Stimulated activated naive CD8-positive, alpha-beta T cell treated with anti-CD3 and anti-CD28 coated beads, Interleukin-15, Interleukin-2, amounts not matched to agents 100 U/mL and 50 U/mL, for 24 hours (primary cell): ENCODE measurements around the gene C10orf71.

Source experiments
- ATAC-seq: fragments of 150-1000 bp; cut with Tn5 transposase; one replicate; pipeline ENCODE4 v1.10.0; 2021
- DNase-seq: peaks from one replicate; pipeline ENCODE4 v3.0.0; 2021

The C10orf71 gene

GRCh38 chr10:49295297-49295696, 3.7 kb upstream of the C10orf71 start:
- no peak for DNase-seq
- no peak for ATAC-seq

DNA sequence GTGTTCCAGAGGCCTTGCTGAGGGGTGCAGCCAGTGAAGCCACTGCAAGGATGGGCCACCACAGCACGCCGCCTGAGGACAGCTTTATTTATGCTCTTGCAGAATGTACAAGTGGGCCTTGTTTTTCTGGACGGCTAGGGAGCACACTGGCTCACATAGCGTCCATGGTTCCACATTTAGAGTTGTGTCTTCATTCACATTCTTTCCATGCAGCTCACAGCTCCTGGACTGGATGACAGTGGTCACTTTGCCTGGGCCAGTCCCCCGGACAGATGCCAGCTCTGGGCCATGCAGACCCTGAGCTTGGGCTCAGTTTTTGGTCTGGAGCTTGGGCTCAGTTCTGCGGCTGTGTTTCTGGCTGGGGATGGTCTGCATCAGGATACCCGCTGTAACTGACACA, 2.6 kb upstream of the C10orf71 start:
- ATAC-seq (no peak), DNase-seq (no peak)

DNA sequence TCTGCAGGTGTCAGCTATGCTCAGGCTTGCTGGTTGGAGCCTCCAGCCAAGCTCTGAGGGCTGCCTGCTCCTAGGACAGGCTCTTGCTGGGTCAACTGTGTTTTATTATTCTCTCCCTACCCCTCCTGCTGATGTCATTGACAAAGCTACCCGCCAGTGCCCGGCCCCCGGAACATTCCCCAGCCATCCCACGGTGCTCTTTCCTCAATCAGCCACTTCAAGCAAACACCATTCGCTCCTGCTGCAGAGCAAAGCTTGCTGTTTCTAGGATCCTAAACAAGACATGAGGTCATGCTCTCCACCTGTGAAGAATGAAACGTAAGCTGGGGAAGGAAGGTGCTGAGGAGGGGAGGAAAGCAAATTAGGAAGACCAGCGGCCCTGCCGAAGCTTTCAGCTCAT, 2.1 kb upstream of the C10orf71 start:
- no peak for DNase-seq
- no peak for ATAC-seq

GRCh38 chr10:49297818-49298670, 926 bp upstream of the C10orf71 start:
- ATAC-seq (no peak), DNase-seq (no peak)

DNA sequence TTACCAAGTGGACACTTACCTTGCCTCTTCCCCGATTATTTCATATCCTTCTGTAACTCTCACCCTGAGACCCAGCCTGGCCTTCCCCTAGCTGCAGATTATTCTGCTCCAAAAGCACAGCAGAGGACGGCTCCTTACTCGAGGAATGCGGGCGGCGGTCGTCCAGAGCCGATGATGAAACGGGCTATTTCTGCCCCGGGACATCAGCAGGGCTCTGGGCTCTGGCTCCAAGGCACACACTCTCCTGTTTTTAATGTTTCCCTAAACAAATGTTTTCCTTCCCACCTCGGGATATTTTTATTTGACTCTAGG, 343 bp upstream of the C10orf71 start:
- DNase-seq: no peak
- ATAC-seq: no peak

GRCh38 chr10:49299816-49300139, 808 bp downstream of the C10orf71 start:
- DNase-seq: no peak
- no peak for ATAC-seq

DNA sequence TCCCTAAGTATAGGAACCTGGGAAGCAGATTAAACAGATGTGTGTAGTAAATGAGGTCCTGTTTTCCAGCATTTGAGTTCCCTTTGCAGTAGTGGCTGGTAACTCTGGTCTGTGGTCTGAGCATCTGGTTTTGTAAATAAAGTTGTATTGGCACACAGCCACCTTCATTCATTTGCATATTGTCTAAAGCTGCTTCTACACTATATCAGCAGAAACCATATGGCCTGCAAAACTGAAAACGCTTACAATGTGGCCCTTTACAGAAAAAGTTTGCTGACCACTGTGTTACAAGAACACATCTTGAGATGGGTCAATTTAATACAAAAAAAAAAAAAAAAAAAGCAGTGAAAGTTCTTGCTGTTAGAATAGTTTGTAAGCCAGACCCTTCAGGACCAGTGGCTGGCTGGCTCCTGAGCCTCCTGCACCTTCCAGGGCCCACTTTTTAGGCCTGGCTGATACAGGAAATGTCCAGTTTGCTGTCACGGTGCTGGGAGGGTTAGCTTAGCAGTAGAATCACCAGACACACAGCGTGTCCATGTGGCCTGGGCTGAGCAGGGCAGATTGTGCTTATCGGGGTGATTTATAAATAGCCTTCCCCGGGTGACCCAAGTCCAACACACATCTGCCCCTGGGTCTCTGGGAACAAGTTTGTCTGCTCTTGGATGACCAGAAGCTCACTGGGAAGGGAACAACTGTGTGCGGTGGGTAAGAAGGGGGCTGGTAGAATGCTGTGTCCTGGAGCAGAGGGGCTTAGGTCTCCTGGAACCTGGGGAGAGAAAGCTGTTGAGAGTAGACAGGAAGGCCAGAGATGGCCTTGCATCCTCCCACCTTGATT, 1.4 kb downstream of the C10orf71 start:
- ATAC-seq (no peak), DNase-seq (no peak)

DNA sequence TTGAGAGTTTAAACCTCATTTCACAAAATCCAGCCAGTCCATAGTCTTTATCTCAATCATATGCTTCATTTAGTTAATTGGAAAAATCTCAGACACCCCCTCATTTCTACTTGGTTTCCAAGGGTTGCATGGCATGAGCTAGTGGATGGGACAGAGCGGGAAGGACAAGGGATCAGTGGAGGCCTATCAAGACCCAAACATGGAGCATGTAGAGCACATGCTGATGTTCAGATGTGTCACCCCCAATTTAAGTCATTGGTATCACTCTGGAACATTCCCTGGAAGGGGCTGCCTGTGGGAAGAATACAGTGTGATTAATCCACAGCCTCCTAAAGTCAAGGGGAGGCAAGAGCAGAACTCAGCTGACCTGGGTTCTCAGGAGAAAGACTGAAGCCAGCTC, 2.3 kb downstream of the C10orf71 start:
- DNase-seq (no peak), ATAC-seq (no peak)

- DNase-seq: no peak
Observed at GRCh38 chr10:49302088-49302487, 3.1 kb downstream of the C10orf71 start.

DNA sequence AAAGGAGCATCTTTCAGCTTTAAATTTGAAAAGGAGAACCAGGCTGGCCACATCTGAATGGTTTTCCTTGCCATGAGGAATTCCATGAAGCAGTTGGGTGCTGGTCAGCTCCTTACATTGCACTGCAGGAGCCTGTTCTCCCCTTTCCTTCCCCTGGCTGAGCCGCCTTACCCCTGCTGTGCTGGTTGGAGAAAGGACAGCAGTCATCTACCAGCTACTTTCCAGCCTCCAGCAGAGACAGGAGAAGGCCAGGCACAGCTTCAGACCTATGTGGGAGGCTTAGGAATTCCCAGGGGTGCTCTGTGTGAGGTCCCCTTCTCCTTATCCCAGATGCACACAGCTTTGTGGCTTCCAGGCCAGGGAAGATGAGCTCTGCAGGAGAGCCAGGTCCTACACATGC, 4.7 kb downstream of the C10orf71 start:
- no peak for DNase-seq
- no peak for ATAC-seq

More at GRCh38 chr10:49302088-49302487, 3.1 kb downstream of the C10orf71 start:
- no peak for ATAC-seq

DNA sequence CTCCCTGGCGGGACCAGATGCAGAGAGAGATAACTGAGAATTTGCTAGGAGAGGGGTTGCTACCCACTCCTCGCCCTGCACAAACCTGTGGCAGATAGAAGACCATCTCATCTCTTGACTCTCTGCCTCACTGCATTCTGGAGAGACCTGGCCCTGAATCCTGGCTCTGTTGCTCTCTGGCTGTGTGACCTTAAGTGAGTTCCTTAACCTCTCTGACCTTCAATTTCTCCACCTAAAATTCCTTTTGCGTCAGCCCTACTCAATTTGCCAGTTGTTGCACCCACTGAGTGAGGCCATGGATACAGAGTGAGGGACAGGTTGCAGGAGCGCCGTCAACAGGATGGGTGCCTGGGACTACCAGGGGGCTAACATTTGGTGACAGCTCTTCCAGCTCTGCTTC, 5.2 kb downstream of the C10orf71 start:
- ATAC-seq: no peak
- no peak for DNase-seq

DNA sequence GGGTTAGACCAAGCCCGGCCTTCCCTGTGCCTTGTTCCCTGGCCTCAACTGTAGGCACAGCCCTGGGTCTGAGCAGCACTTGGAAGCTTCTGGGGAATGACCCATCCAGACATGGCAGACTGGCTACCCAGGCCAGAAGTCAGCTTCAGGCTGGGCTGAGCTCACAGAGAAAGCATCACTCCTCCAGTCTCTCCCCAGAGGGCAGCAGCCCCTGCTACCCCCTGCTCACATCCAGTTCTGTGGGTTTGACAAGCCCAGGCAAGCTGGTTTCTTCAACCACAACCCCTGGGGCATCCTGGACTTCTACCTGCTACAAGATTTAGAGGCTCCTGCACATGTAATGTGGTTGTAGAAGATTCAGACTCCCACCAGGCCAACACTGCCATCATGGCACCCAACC, 9.0 kb downstream of the C10orf71 start:
- no peak for DNase-seq
- ATAC-seq: no peak

- no peak for ATAC-seq
Observed at GRCh38 chr10:49308881-49309280, 9.9 kb downstream of the C10orf71 start.

GRCh38 chr10:49309691-49310411, 10.9 kb downstream of the C10orf71 start:
- ATAC-seq: peak; percentile 74
- peak; percentile 56 for DNase-seq

More at GRCh38 chr10:49308881-49309280, 9.9 kb downstream of the C10orf71 start:
- DNase-seq: no peak

DNA sequence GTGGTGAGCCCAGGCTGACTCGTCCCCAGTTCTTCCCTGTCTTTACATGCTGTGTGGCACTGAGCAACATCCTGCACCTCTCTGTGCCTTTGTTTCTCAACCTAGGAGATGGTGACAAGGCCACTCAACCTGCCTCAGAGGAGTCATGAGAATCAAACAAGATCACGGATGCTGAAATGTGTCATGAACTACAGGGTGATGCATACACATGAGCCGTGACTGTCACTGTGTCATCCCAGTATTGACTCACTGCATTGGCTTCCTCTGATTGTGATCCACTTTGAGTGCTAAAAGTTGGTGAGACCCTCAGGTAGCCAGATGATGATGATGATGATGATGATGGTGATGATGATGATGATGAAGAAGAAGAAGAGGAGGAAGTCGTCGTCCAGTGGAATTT, 11.5 kb downstream of the C10orf71 start:
- peak; percentile 91 for ATAC-seq
- DNase-seq: peak; percentile 20

GRCh38 chr10:49310901-49311554, 12.1 kb downstream of the C10orf71 start:
- ATAC-seq: no peak

DNA sequence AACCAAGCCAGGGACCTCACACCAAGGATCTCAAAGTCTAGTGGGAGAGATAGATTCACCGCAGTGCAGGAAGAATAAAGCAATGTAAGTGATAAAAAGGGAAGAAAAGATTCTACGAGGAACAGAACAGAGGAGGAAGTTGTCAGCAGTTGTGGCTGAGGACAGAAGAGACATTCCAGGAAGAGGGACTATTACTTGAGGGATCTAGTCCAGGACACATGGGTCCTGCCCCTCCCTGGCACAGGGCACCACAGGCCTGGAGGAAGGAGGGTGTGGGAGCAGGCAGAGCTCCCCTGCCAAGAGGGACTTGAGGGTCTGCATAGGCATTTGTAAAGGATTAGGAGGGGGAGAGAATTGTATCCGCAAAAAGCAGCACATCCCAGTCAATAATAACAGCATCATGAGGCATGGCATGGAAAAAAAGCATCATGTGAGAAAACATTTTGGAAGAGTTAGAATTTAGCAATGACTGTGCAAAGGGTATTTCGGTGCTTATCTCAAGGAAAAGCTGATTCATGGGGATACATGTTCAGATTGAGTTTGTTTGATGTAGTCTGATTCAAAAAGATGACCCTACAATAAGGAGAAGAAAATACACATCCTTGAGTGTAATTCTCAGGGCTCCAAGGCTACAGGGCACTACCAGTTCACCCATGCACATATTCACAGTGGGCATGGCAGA, 12.7 kb downstream of the C10orf71 start:
- ATAC-seq (no peak), DNase-seq (no peak)

More at GRCh38 chr10:49310901-49311554, 12.1 kb downstream of the C10orf71 start:
- no peak for DNase-seq

- DNase-seq (no peak), ATAC-seq (no peak)
Observed at GRCh38 chr10:49312246-49312869, 13.4 kb downstream of the C10orf71 start.

GRCh38 chr10:49313501-49314070, 14.6 kb downstream of the C10orf71 start:
- no peak for DNase-seq

GRCh38 chr10:49314806-49315205, 15.8 kb downstream of the C10orf71 start:
- DNase-seq (no peak), ATAC-seq (no peak)

More at GRCh38 chr10:49313501-49314070, 14.6 kb downstream of the C10orf71 start:
- no peak for ATAC-seq

- ATAC-seq (no peak), DNase-seq (no peak)
Observed at GRCh38 chr10:49318028-49318427, 19.1 kb downstream of the C10orf71 start.
